Measurements from ENCODE around the gene THAP5. TPM values are rescaled to one million over a fixed set of nuclear protein-coding genes. Genes with fewer than 3 reads are reported as not detected.

Gene THAP5, protein sequence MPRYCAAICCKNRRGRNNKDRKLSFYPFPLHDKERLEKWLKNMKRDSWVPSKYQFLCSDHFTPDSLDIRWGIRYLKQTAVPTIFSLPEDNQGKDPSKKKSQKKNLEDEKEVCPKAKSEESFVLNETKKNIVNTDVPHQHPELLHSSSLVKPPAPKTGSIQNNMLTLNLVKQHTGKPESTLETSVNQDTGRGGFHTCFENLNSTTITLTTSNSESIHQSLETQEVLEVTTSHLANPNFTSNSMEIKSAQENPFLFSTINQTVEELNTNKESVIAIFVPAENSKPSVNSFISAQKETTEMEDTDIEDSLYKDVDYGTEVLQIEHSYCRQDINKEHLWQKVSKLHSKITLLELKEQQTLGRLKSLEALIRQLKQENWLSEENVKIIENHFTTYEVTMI
- 10 to 100 TPM; 45.9 to 52.8 TPM for total RNA-seq
- polyA plus RNA-seq, result 10 to 100 TPM; 16.7 to 29.0 TPM

DNA sequence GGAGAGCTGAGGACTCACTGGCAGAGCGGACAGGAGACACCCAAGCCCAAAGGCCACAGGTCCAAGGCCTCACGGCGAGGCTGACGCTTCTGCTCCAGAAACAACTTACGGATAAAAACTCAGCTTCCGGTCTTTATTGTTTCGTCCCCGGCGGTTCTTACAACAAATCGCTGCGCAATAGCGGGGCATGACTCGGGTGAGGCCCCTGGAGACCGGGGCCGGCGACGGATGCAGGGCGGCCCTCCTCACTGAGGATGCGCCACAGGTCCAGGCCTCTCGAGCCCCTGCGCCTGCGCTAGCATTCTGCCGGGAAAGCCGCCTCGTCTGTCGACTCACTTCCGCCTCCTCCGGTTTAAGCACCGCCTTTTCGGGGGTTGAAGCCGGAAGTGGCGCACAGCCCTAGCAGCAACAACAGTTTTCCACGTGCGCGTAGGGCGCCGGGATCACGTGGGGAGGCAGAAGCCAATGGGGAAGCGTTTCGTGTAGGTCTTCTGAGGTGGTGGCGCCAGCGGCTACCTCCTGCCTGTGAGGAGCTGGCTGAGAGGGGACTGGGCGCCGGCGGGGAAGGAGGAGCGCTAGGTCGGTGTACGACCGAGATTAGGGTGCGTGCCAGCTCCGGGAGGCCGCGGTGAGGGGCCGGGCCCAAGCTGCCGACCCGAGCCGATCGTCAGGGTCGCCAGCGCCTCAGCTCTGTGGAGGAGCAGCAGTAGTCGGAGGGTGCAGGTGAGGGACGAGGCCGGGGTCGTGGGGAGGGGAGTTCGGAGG is at the start of gene THAP5, which contains the start of gene DNAJB9:
THAP5 (minus strand) TSS at position 326 of the 765 bp plus-strand sequence; CDS start at position 189, 137 bp downstream.
DNAJB9 (plus strand) TSS at position 494 of the 765 bp plus-strand sequence. CDS start 1,853 bp downstream, outside the sequence.
- intact Hi-C loops (cut with micrococcal nuclease), result loop anchor here (1.0 to 2.0 kb wide), 4 partner anchors 43 to 1704 kb away; partner anchors contain the start of genes COG5, DUS4L, HBP1 and PIK3CG

DNA sequence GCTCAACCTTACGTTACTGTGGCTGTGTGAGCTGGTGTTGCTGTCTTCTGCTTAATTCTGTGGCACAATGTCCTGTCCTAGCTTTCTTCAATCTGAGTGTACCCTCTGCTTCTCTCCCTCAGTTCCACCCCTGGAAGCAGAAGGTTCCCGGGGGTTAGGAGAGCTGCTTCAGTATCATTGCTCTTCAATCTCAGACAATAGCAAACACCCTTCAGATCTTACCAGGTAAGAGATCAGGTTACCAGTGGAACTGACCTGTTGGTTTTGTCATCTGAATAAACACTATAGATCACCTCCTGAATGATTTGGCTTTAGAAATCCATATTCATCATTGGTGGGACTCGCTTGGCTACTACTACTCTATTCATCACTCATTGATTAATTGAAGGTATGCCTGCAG is 48.5 kb upstream of the THAP5 start:
- Histone ChIP-seq H3K9me3 (ENCODE audit: control insufficient read depth in 1 of 2, low read length in 2 of 2) (no peaks in the 10 kb centered on the region), H3K27me3 (ENCODE audit: insufficient read depth, low read length) (no peaks in the 10 kb centered on the region), H3K36me3 (ENCODE audit: insufficient read depth, low read length) (no peaks in the 10 kb centered on the region), H3K4me1 (ENCODE audit: insufficient read depth, low read length) (no peaks in the 10 kb centered on the region), H3K27ac (ENCODE audit: low read depth, low read length) (no peak overlapping the region), H3K4me3 (ENCODE audit: low read length in 2 of 2) (no peak overlapping the region)
- no peaks in the 10 kb centered on the region for H3K4me1 Mint-ChIP-seq
- intact Hi-C loops (cut with micrococcal nuclease), result no loop called here
- peak overlapping the region in 1 of 7 donors; percentile 7 for H3K27ac Mint-ChIP-seq
- H3K4me3 Mint-ChIP-seq, result no peak overlapping the region
- ChIA-PET CTCF (ENCODE audit: partially characterized antibody) (interaction anchor here (1.3 kb wide), 1 partner anchor 14 kb away, joined by 3 read pairs; no protein-coding TSS in a partner anchor), POLR2A (ENCODE audit: partially characterized antibody) (no interaction called here)
- DNase-seq, result no peak
- no peaks in the 10 kb centered on the region for H3K9me3 Mint-ChIP-seq
- no peaks in the 10 kb centered on the region for H3K36me3 Mint-ChIP-seq
- peaks cover 0 to 2% of the 10 kb centered on the region in 2 donors for H3K27me3 Mint-ChIP-seq

More for the DNA sequence above, at the start of gene THAP5, which contains the start of gene DNAJB9:
- peaks cover 18% of the 10 kb centered on the region for H3K36me3 ChIP-seq (ENCODE audit: insufficient read depth, low read length)
- CTCF ChIA-PET (ENCODE audit: partially characterized antibody), result interaction anchor here (0.6 to 1.8 kb wide), 4 partner anchors 42 to 1401 kb away, joined by 3 to 7 read pairs (median 4); partner anchors contain the start of gene PNPLA8
- Mint-ChIP-seq H3K4me3 (peak within 1 kb of the TSS; percentile 91 to 99 (median 96)), H3K9me3 (peaks cover 0 to 4% (median 0%) of the 10 kb centered on the region in 8 donors), H3K27ac (peak within 1 kb of the TSS; percentile 96 to 100 (median 99)), H3K27me3 (no peaks in the 10 kb centered on the region), H3K4me1 (peaks cover 31 to 82% (median 51%) of the 10 kb centered on the region in 4 donors), H3K36me3 (peaks cover 27 to 58% of the 10 kb centered on the region in 2 donors)
- no peaks in the 10 kb centered on the region for H3K9me3 ChIP-seq (ENCODE audit: control insufficient read depth in 1 of 2, low read length in 2 of 2)
- H3K27me3 ChIP-seq (ENCODE audit: insufficient read depth, low read length), result no peaks in the 10 kb centered on the region
- peak within 1 kb of the TSS; percentile 77 to 97 for H3K4me3 ChIP-seq (ENCODE audit: low read length in 2 of 2)
- POLR2A ChIA-PET (ENCODE audit: partially characterized antibody), result interaction anchor here (0.6 to 4.2 kb wide), 11 partner anchors 10 to 1401 kb away, joined by 3 to 138 read pairs (median 4); partner anchors contain the start of genes HBP1 and PNPLA8
- H3K4me1 ChIP-seq (ENCODE audit: insufficient read depth, low read length), result peaks cover 59% of the 10 kb centered on the region
- DNase-seq, result peak; percentile 99 to 100 (median 100)
- peak within 1 kb of the TSS; percentile 100 for H3K27ac ChIP-seq (ENCODE audit: low read depth, low read length)

DNA sequence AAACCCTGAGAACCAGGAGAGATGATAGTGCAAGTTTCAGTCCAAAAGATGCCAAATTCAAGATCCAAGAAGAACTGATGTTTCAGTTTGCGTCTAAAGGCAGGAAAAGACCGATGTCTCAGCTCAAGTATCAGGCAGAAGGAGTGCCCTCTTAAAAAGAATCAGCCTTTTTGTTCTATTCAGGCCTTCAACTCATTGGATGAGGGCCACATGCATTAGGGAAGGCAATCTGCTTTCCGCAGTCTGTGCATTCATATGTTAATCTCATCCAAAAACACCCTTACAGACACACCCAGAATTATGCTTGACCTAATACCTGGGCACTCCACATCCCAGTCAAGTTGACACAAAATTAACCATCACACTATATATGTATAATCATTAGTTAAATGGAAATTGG is 45.4 kb upstream of the THAP5 start:
- no peaks in the 10 kb centered on the region for H3K9me3 Mint-ChIP-seq
- Histone ChIP-seq H3K4me1 (ENCODE audit: insufficient read depth, low read length) (no peaks in the 10 kb centered on the region), H3K36me3 (ENCODE audit: insufficient read depth, low read length) (no peaks in the 10 kb centered on the region), H3K9me3 (ENCODE audit: control insufficient read depth in 1 of 2, low read length in 2 of 2) (no peaks in the 10 kb centered on the region), H3K4me3 (ENCODE audit: low read length in 2 of 2) (no peak overlapping the region), H3K27ac (ENCODE audit: low read depth, low read length) (no peak overlapping the region), H3K27me3 (ENCODE audit: insufficient read depth, low read length) (no peaks in the 10 kb centered on the region)
- H3K36me3 Mint-ChIP-seq, result no peaks in the 10 kb centered on the region
- DNase-seq, result no peak
- ChIA-PET POLR2A (ENCODE audit: partially characterized antibody) (no interaction called here), CTCF (ENCODE audit: partially characterized antibody) (interaction anchor here (0.9 to 1.5 kb wide), 2 partner anchors 10 to 11 kb away, joined by 3 to 5 read pairs; no protein-coding TSS in a partner anchor)
- H3K4me1 Mint-ChIP-seq, result no peaks in the 10 kb centered on the region
- H3K4me3 Mint-ChIP-seq, result no peak overlapping the region
- no peak overlapping the region for H3K27ac Mint-ChIP-seq
- peaks cover 0 to 2% of the 10 kb centered on the region in 2 donors for H3K27me3 Mint-ChIP-seq
- intact Hi-C loops (cut with micrococcal nuclease), result no loop called here

DNA sequence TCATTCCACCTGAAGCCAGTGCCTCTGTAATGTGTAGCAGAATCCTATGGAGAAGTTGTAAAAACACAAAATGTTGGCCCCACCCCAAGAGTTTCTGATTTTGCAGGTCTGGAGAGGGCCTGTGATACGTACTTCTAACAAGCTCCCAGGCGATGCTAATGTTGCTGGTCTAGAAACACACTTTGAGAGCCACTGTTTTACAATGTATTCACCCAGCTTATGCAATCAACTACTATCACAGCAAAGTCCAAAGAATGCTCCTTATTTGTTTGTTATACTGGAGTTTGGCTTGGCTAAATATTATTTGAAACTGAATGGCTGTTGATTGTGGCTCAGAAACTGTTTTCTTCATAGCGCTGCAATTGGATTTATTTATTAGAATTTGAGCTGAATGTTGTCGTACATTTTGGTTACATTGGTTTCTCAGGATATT is 44.5 kb upstream of the THAP5 start:
- H3K4me3 Mint-ChIP-seq, result no peak overlapping the region
- POLR2A ChIA-PET (ENCODE audit: partially characterized antibody), result no interaction called here

DNA sequence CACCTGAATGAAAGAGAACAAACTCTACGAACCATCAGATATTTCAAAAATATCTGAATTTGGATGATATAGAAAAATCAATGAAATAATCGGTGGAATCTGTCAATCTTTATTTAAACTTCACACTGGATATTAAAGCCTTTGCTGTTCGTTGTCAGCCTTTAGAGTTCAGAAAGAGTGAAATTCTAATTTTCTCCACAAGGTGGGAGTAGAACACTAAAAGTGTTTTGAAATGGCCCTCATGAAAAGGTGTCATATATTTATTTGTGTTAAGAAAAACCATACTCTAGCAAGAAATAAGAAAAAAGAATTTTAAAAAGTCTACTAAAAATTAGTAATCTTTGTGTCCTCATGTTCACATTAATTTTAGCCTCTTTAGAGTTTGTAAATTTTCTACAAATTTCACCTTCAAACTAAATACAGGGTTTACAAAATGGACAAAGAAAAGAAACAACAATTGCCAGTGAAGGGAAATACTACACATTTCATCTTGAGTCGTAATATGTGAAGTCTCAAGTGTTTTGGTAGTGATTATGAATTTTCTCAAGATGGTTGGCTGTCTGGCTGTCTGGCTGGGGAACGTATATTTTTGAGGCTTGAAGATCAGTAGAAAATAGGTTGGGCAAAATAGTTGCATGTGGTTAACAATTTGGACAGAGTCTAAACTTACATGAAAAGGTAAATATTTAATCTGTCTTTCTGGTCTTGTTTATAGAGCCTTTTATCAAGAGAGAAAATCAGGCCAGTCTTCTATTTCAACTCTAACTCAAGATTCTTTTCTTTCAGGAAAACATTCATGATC is 43.8 kb upstream of the THAP5 start:
- H3K27ac Mint-ChIP-seq, result no peak overlapping the region
- H3K4me1 Mint-ChIP-seq, result no peaks in the 10 kb centered on the region
- no peaks in the 10 kb centered on the region for H3K4me1 ChIP-seq (ENCODE audit: insufficient read depth, low read length)
- ChIA-PET POLR2A (ENCODE audit: partially characterized antibody) (no interaction called here), CTCF (ENCODE audit: partially characterized antibody) (interaction anchor here (1.1 kb wide), 1 partner anchor 9 kb away, joined by 5 read pairs; no protein-coding TSS in a partner anchor)
- no peaks in the 10 kb centered on the region for H3K27me3 Mint-ChIP-seq
- no peaks in the 10 kb centered on the region for H3K36me3 ChIP-seq (ENCODE audit: insufficient read depth, low read length)
- H3K9me3 Mint-ChIP-seq, result no peaks in the 10 kb centered on the region
- H3K9me3 ChIP-seq (ENCODE audit: control insufficient read depth in 1 of 2, low read length in 2 of 2), result no peaks in the 10 kb centered on the region
- H3K36me3 Mint-ChIP-seq, result no peaks in the 10 kb centered on the region
- DNase-seq, result peak in 4 of 5 donors; percentile 30 to 48 (median 44)
- no peak overlapping the region for H3K4me3 Mint-ChIP-seq
- no peak overlapping the region for H3K27ac ChIP-seq (ENCODE audit: low read depth, low read length)
- intact Hi-C loops (cut with micrococcal nuclease), result no loop called here
- no peak overlapping the region for H3K4me3 ChIP-seq (ENCODE audit: low read length in 2 of 2)
- no peaks in the 10 kb centered on the region for H3K27me3 ChIP-seq (ENCODE audit: insufficient read depth, low read length)

More for the DNA sequence above, 44.5 kb upstream of the THAP5 start:
- H3K4me1 Mint-ChIP-seq, result no peaks in the 10 kb centered on the region
- H3K27ac Mint-ChIP-seq, result no peak overlapping the region
- CTCF ChIA-PET (ENCODE audit: partially characterized antibody), result interaction anchor here (0.9 to 1.5 kb wide), 3 partner anchors 9 to 10 kb away, joined by 3 to 5 read pairs (median 5); no protein-coding TSS in a partner anchor
- DNase-seq, result no peak
- Histone ChIP-seq H3K4me3 (ENCODE audit: low read length in 2 of 2) (no peak overlapping the region), H3K27ac (ENCODE audit: low read depth, low read length) (no peak overlapping the region), H3K27me3 (ENCODE audit: insufficient read depth, low read length) (no peaks in the 10 kb centered on the region), H3K4me1 (ENCODE audit: insufficient read depth, low read length) (no peaks in the 10 kb centered on the region), H3K36me3 (ENCODE audit: insufficient read depth, low read length) (no peaks in the 10 kb centered on the region), H3K9me3 (ENCODE audit: control insufficient read depth in 1 of 2, low read length in 2 of 2) (no peaks in the 10 kb centered on the region)
- H3K36me3 Mint-ChIP-seq, result no peaks in the 10 kb centered on the region
- no peaks in the 10 kb centered on the region for H3K9me3 Mint-ChIP-seq
- intact Hi-C loops (cut with micrococcal nuclease), result no loop called here
- H3K27me3 Mint-ChIP-seq, result no peaks in the 10 kb centered on the region

DNA sequence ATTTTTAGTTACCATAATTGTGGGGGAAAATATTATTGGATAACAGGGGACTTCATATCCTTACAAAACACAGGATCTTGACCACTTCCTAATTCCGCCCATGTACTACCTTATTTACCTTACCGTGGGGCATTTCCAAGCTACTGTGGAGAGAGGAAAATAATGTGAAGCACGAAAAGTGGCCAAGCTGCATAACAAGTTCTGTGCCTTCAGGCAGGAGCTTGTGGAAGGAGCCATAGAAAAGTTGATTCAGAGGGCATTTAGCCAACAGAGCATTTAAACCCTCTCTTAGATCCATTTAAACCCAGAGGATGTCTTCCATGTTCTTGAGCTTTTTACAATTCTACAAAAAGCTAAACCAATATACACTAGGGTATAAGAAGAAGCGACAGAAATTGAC is 41.8 kb upstream of the THAP5 start:
- no peak overlapping the region for H3K4me3 Mint-ChIP-seq
- POLR2A ChIA-PET (ENCODE audit: partially characterized antibody), result no interaction called here

More for the DNA sequence above, 41.8 kb upstream of the THAP5 start:
- Histone ChIP-seq H3K27me3 (ENCODE audit: insufficient read depth, low read length) (no peaks in the 10 kb centered on the region), H3K4me3 (ENCODE audit: low read length in 2 of 2) (no peak overlapping the region), H3K36me3 (ENCODE audit: insufficient read depth, low read length) (no peaks in the 10 kb centered on the region), H3K4me1 (ENCODE audit: insufficient read depth, low read length) (no peaks in the 10 kb centered on the region), H3K27ac (ENCODE audit: low read depth, low read length) (no peak overlapping the region), H3K9me3 (ENCODE audit: control insufficient read depth in 1 of 2, low read length in 2 of 2) (no peaks in the 10 kb centered on the region)
- no peak overlapping the region for H3K27ac Mint-ChIP-seq
- H3K27me3 Mint-ChIP-seq, result no peaks in the 10 kb centered on the region
- H3K9me3 Mint-ChIP-seq, result no peaks in the 10 kb centered on the region
- intact Hi-C loops (cut with micrococcal nuclease), result no loop called here
- CTCF ChIA-PET (ENCODE audit: partially characterized antibody), result interaction anchor here (1.0 to 2.0 kb wide), 3 partner anchors 10 to 24 kb away, joined by 3 to 5 read pairs (median 4); no protein-coding TSS in a partner anchor
- no peak for DNase-seq
- no peaks in the 10 kb centered on the region for H3K4me1 Mint-ChIP-seq
- no peaks in the 10 kb centered on the region for H3K36me3 Mint-ChIP-seq
